LNCaP clone FGC (cell line): ENCODE results near the gene MYO1E.

Experiments
- DNase-seq: peaks from one replicate; pipeline ENCODE4 v3.0.0-alpha.2; 2011; ENCODE audit warnings: low read depth
- H3K4me3 ChIP-seq: 2 replicates; pipeline ENCODE4 v1.5.1; 2011; ENCODE audit warnings: mild to moderate bottlenecking, low read depth, low read length, control low read depth
- CTCF ChIP-seq: IDR thresholded peaks from 2 replicates; pipeline ENCODE4 v1.5.1; 2012; ENCODE audit warnings: mild to moderate bottlenecking; ENCODE audit not compliant: control insufficient read depth, insufficient read depth; ENCODE audit errors: extremely low read depth

Gene MYO1E

GRCh38 chr15:59373215-59373614 is 544 bp upstream of the MYO1E start:
- no peak for DNase-seq
- no peak for TF ChIP-seq CTCF

GRCh38 chr15:59371458-59372351 is 966 bp downstream of the MYO1E start:
- DNase-seq: no peak
- no peak for TF ChIP-seq CTCF
- peak overlapping the region; percentile 74 for H3K4me3 ChIP-seq

More at GRCh38 chr15:59373215-59373614, 544 bp upstream of the MYO1E start:
- H3K4me3 ChIP-seq: peak overlapping the region; percentile 74

DNA sequence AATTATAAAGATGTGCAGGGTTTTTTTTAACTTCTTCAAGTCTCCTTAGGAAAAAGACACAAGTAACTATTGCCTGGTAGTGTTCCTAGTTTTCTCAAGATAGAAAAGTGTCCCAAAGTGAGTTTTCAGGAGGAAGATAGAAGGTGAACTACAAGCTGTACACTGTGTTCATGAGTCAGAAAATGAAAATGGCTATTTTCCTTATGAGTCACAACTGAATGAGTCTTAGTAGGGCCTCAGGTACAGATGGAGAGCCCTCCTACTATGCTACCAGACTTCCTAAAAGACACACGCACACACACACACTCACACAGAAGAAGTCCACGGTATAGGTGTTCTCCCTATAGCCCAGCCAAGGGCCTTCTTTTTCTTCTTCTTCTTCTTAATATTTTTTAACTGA is 3.1 kb downstream of the MYO1E start:
- no peak for DNase-seq
- H3K4me3 ChIP-seq: no peak overlapping the region
- TF ChIP-seq CTCF: no peak

DNA sequence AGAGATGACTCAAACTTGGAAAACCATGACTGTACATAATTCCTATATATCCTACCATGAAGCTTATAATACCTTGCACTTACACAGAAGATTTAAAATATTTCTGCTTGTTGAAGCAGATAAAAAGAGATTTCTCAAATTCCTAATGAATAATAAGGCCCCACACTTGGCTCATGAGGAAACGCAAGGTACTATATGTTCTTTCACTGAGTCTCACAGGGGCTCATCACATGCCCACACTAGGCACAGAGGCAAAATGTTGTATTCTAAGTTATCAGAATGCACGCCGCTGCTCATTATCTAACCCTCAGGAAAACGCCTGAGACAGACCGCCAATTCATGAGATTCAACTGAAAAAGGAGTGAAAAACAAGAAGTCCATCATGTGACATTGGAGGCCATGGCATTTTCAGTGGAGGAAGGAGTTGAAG is 5.6 kb downstream of the MYO1E start:
- DNase-seq: no peak
- TF ChIP-seq CTCF: no peak
- H3K4me3 ChIP-seq: no peak overlapping the region

GRCh38 chr15:59366333-59367021 is 6.2 kb downstream of the MYO1E start:
- no peak for TF ChIP-seq CTCF
- DNase-seq: no peak
- no peak overlapping the region for H3K4me3 ChIP-seq

- DNase-seq: no peak
- H3K4me3 ChIP-seq: no peak overlapping the region
- TF ChIP-seq CTCF: no peak
These were observed 8.4 kb downstream of the MYO1E start for GRCh38 chr15:59364248-59364647.
